NCI-H2107 (cell line): ENCODE measurements around the gene ZNF726.
"Not testable (repeated sequence)": the region's sequence is repeated elsewhere in the genome, so short reads cannot be mapped to it uniquely, and the experiment has no call there.

ENCODE experiments used
- DNase-seq: peaks from one replicate; lab custom pipeline; 2025; lab: John Stamatoyannopoulos, UW

ZNF726 gene

GRCh38 chr19:23914402-23915286 lies at the start of gene ZNF726:
Gene ZNF726, plus strand, starts transcription at chr19:23914886. Its CDS starts 109 bp downstream, at chr19:23914995.
- DNase-seq: no peak

GRCh38 chr19:23867895-23868294 lies 46.8 kb upstream of the ZNF726 start:
- DNase-seq: no peak

- DNase-seq: no peak
These were observed 46.1 kb upstream of the ZNF726 start for GRCh38 chr19:23868630-23869029.

- no peak for DNase-seq
These were observed 42.3 kb upstream of the ZNF726 start for GRCh38 chr19:23872282-23872919.

GRCh38 chr19:23876261-23876660 lies 38.4 kb upstream of the ZNF726 start:
- no peak for DNase-seq

- not testable (repeated sequence) for DNase-seq
These were observed 37.9 kb upstream of the ZNF726 start for GRCh38 chr19:23876756-23877155.

- DNase-seq: no peak
These were observed 32.2 kb upstream of the ZNF726 start for GRCh38 chr19:23882493-23882892.

- DNase-seq: no peak
These were observed 30.3 kb upstream of the ZNF726 start for GRCh38 chr19:23884363-23884762.

- DNase-seq: no peak
These were observed 27.0 kb upstream of the ZNF726 start for GRCh38 chr19:23887642-23888041.

- not testable (repeated sequence) for DNase-seq
These were observed 18.6 kb upstream of the ZNF726 start for GRCh38 chr19:23896096-23896495.

- no peak for DNase-seq
These were observed 17.8 kb upstream of the ZNF726 start for GRCh38 chr19:23896912-23897311.

- DNase-seq: no peak
These were observed 13.3 kb upstream of the ZNF726 start for GRCh38 chr19:23901360-23901759.

- no peak for DNase-seq
These were observed 10.3 kb upstream of the ZNF726 start for GRCh38 chr19:23904406-23904805.

- no peak for DNase-seq
These were observed 8.9 kb upstream of the ZNF726 start for GRCh38 chr19:23905771-23906170.

GRCh38 chr19:23906835-23907234 lies 7.9 kb upstream of the ZNF726 start:
- no peak for DNase-seq

- DNase-seq: no peak
These were observed 6.5 kb upstream of the ZNF726 start for GRCh38 chr19:23908165-23908564.

GRCh38 chr19:23909222-23909621 lies 5.5 kb upstream of the ZNF726 start:
- DNase-seq: no peak

GRCh38 chr19:23913931-23914330 lies 755 bp upstream of the ZNF726 start:
- no peak for DNase-seq

- DNase-seq: no peak
These were observed 2.3 kb downstream of the ZNF726 start for GRCh38 chr19:23916991-23917390.

- no peak for DNase-seq
These were observed 3.2 kb downstream of the ZNF726 start for GRCh38 chr19:23917856-23918255.

- no peak for DNase-seq
These were observed 10.6 kb downstream of the ZNF726 start for GRCh38 chr19:23925285-23925684.

GRCh38 chr19:23932878-23933277 lies 18.2 kb downstream of the ZNF726 start:
- no peak for DNase-seq

- DNase-seq: not testable (repeated sequence)
These were observed 22.3 kb downstream of the ZNF726 start for GRCh38 chr19:23937031-23937430.
